ENCODE results near the gene EIF4G2.

EIF4G2 gene

GRCh38 chr11:10784232-10785145 lies 24.2 kb downstream of the EIF4G2 start:
- Histone ChIP-seq H3K9me3 (ENCODE audit: insufficient read depth, low read length) (no peaks in the 10 kb centered on the region), H3K4me3 (ENCODE audit: insufficient read length, low read depth) (no peak overlapping the region), H3K27me3 (ENCODE audit: insufficient read depth, insufficient read length) (no peaks in the 10 kb centered on the region), H3K4me1 (ENCODE audit: insufficient read depth, insufficient read length) (no peaks in the 10 kb centered on the region), H3K36me3 (ENCODE audit: insufficient read depth, insufficient read length, low read length) (peaks cover 8% of the 10 kb centered on the region), H3K9ac (ENCODE audit: insufficient read length, low read depth) (no peak overlapping the region)
- DNase-seq (ENCODE audit: low read depth, low spot score), result no peak
- TF ChIP-seq YY1 (IDR thresholded peaks at IDR 0.05; ENCODE audit: insufficient read depth, insufficient read length) (no peak), ZNF274 (IDR thresholded peaks at IDR 0.05; ENCODE audit: low read depth, low read length) (no peak), SUZ12 (IDR thresholded peaks at IDR 0.05; ENCODE audit: extremely low read depth, insufficient read depth, insufficient read length) (no peak)

- Histone ChIP-seq H3K9ac (ENCODE audit: insufficient read length, low read depth) (no peak overlapping the region), H3K9me3 (ENCODE audit: insufficient read depth, low read length) (no peaks in the 10 kb centered on the region), H3K4me1 (ENCODE audit: insufficient read depth, insufficient read length) (no peaks in the 10 kb centered on the region), H3K4me3 (ENCODE audit: insufficient read length, low read depth) (no peak overlapping the region), H3K27me3 (ENCODE audit: insufficient read depth, insufficient read length) (no peaks in the 10 kb centered on the region), H3K36me3 (ENCODE audit: insufficient read depth, insufficient read length, low read length) (peaks cover 47% of the 10 kb centered on the region)
- DNase-seq (ENCODE audit: low read depth, low spot score), result no peak
- no peak for TF ChIP-seq SUZ12 (IDR thresholded peaks at IDR 0.05; ENCODE audit: extremely low read depth, insufficient read depth, insufficient read length)
- no peak for TF ChIP-seq YY1 (IDR thresholded peaks at IDR 0.05; ENCODE audit: insufficient read depth, insufficient read length)
- TF ChIP-seq ZNF274 (IDR thresholded peaks at IDR 0.05; ENCODE audit: low read depth, low read length), result no peak
Observed at GRCh38 chr11:10780040-10780439, 28.7 kb downstream of the EIF4G2 start.

GRCh38 chr11:10779086-10779485 lies 29.6 kb downstream of the EIF4G2 start:
- H3K4me3 ChIP-seq (ENCODE audit: insufficient read length, low read depth), result no peak overlapping the region
- no peaks in the 10 kb centered on the region for H3K4me1 ChIP-seq (ENCODE audit: insufficient read depth, insufficient read length)
- no peak for DNase-seq (ENCODE audit: low read depth, low spot score)
- H3K9me3 ChIP-seq (ENCODE audit: insufficient read depth, low read length), result no peaks in the 10 kb centered on the region
- no peak for TF ChIP-seq ZNF274 (IDR thresholded peaks at IDR 0.05; ENCODE audit: low read depth, low read length)
- no peak for TF ChIP-seq YY1 (IDR thresholded peaks at IDR 0.05; ENCODE audit: insufficient read depth, insufficient read length)
- TF ChIP-seq SUZ12 (IDR thresholded peaks at IDR 0.05; ENCODE audit: extremely low read depth, insufficient read depth, insufficient read length), result no peak
- H3K27me3 ChIP-seq (ENCODE audit: insufficient read depth, insufficient read length), result no peaks in the 10 kb centered on the region
- H3K36me3 ChIP-seq (ENCODE audit: insufficient read depth, insufficient read length, low read length), result peaks cover 56% of the 10 kb centered on the region
- H3K9ac ChIP-seq (ENCODE audit: insufficient read length, low read depth), result no peak overlapping the region

GRCh38 chr11:10778217-10778970 lies 30.3 kb downstream of the EIF4G2 start:
- Histone ChIP-seq H3K36me3 (ENCODE audit: insufficient read depth, insufficient read length, low read length) (peaks cover 62% of the 10 kb centered on the region), H3K4me3 (ENCODE audit: insufficient read length, low read depth) (no peak overlapping the region), H3K4me1 (ENCODE audit: insufficient read depth, insufficient read length) (no peaks in the 10 kb centered on the region), H3K9me3 (ENCODE audit: insufficient read depth, low read length) (no peaks in the 10 kb centered on the region), H3K27me3 (ENCODE audit: insufficient read depth, insufficient read length) (no peaks in the 10 kb centered on the region), H3K9ac (ENCODE audit: insufficient read length, low read depth) (no peak overlapping the region)
- DNase-seq (ENCODE audit: low read depth, low spot score), result no peak
- TF ChIP-seq ZNF274 (IDR thresholded peaks at IDR 0.05; ENCODE audit: low read depth, low read length) (no peak), YY1 (IDR thresholded peaks at IDR 0.05; ENCODE audit: insufficient read depth, insufficient read length) (no peak), SUZ12 (IDR thresholded peaks at IDR 0.05; ENCODE audit: extremely low read depth, insufficient read depth, insufficient read length) (no peak)

- DNase-seq (ENCODE audit: low read depth, low spot score), result no peak
Observed at GRCh38 chr11:10777806-10778205, 30.9 kb downstream of the EIF4G2 start.

GRCh38 chr11:10777393-10777793 lies 31.3 kb downstream of the EIF4G2 start:
- Histone ChIP-seq H3K27me3 (ENCODE audit: insufficient read depth, insufficient read length) (no peaks in the 10 kb centered on the region), H3K4me3 (ENCODE audit: insufficient read length, low read depth) (no peak overlapping the region), H3K36me3 (ENCODE audit: insufficient read depth, insufficient read length, low read length) (peaks cover 72% of the 10 kb centered on the region), H3K9ac (ENCODE audit: insufficient read length, low read depth) (no peak overlapping the region), H3K9me3 (ENCODE audit: insufficient read depth, low read length) (no peaks in the 10 kb centered on the region), H3K4me1 (ENCODE audit: insufficient read depth, insufficient read length) (no peaks in the 10 kb centered on the region)
- DNase-seq (ENCODE audit: low read depth, low spot score), result no peak
- no peak for TF ChIP-seq ZNF274 (IDR thresholded peaks at IDR 0.05; ENCODE audit: low read depth, low read length)
- no peak for TF ChIP-seq SUZ12 (IDR thresholded peaks at IDR 0.05; ENCODE audit: extremely low read depth, insufficient read depth, insufficient read length)
- no peak for TF ChIP-seq YY1 (IDR thresholded peaks at IDR 0.05; ENCODE audit: insufficient read depth, insufficient read length)

More at GRCh38 chr11:10777806-10778205, 30.9 kb downstream of the EIF4G2 start:
- Histone ChIP-seq H3K9me3 (ENCODE audit: insufficient read depth, low read length) (no peaks in the 10 kb centered on the region), H3K4me3 (ENCODE audit: insufficient read length, low read depth) (no peak overlapping the region), H3K36me3 (ENCODE audit: insufficient read depth, insufficient read length, low read length) (peaks cover 68% of the 10 kb centered on the region), H3K27me3 (ENCODE audit: insufficient read depth, insufficient read length) (no peaks in the 10 kb centered on the region), H3K9ac (ENCODE audit: insufficient read length, low read depth) (no peak overlapping the region), H3K4me1 (ENCODE audit: insufficient read depth, insufficient read length) (no peaks in the 10 kb centered on the region)
- TF ChIP-seq YY1 (IDR thresholded peaks at IDR 0.05; ENCODE audit: insufficient read depth, insufficient read length) (no peak), ZNF274 (IDR thresholded peaks at IDR 0.05; ENCODE audit: low read depth, low read length) (no peak), SUZ12 (IDR thresholded peaks at IDR 0.05; ENCODE audit: extremely low read depth, insufficient read depth, insufficient read length) (no peak)

- TF ChIP-seq SUZ12 (IDR thresholded peaks at IDR 0.05; ENCODE audit: extremely low read depth, insufficient read depth, insufficient read length), result no peak
- TF ChIP-seq YY1 (IDR thresholded peaks at IDR 0.05; ENCODE audit: insufficient read depth, insufficient read length), result no peak
- no peak for TF ChIP-seq ZNF274 (IDR thresholded peaks at IDR 0.05; ENCODE audit: low read depth, low read length)
- H3K4me3 ChIP-seq (ENCODE audit: insufficient read length, low read depth), result no peak overlapping the region
- no peak overlapping the region for H3K9ac ChIP-seq (ENCODE audit: insufficient read length, low read depth)
- H3K27me3 ChIP-seq (ENCODE audit: insufficient read depth, insufficient read length), result no peaks in the 10 kb centered on the region
- DNase-seq (ENCODE audit: low read depth, low spot score), result no peak
- H3K36me3 ChIP-seq (ENCODE audit: insufficient read depth, insufficient read length, low read length), result peaks cover 87% of the 10 kb centered on the region
- H3K9me3 ChIP-seq (ENCODE audit: insufficient read depth, low read length), result no peaks in the 10 kb centered on the region
- no peaks in the 10 kb centered on the region for H3K4me1 ChIP-seq (ENCODE audit: insufficient read depth, insufficient read length)
Observed at GRCh38 chr11:10774811-10775210, 33.9 kb downstream of the EIF4G2 start.
